Activated gamma-delta T cell treated with anti-CD3 and anti-CD28 coated beads, Interleukin-2, amount 50 U/mL, for 16 hours (primary cell): ENCODE measurements around the gene CAPN6.

Experiments
- DNase-seq: peaks from one replicate; pipeline ENCODE4 v3.0.0-alpha.2; 2020; ENCODE audit warnings: low read depth

Gene CAPN6, protein sequence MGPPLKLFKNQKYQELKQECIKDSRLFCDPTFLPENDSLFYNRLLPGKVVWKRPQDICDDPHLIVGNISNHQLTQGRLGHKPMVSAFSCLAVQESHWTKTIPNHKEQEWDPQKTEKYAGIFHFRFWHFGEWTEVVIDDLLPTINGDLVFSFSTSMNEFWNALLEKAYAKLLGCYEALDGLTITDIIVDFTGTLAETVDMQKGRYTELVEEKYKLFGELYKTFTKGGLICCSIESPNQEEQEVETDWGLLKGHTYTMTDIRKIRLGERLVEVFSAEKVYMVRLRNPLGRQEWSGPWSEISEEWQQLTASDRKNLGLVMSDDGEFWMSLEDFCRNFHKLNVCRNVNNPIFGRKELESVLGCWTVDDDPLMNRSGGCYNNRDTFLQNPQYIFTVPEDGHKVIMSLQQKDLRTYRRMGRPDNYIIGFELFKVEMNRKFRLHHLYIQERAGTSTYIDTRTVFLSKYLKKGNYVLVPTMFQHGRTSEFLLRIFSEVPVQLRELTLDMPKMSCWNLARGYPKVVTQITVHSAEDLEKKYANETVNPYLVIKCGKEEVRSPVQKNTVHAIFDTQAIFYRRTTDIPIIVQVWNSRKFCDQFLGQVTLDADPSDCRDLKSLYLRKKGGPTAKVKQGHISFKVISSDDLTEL

DNA sequence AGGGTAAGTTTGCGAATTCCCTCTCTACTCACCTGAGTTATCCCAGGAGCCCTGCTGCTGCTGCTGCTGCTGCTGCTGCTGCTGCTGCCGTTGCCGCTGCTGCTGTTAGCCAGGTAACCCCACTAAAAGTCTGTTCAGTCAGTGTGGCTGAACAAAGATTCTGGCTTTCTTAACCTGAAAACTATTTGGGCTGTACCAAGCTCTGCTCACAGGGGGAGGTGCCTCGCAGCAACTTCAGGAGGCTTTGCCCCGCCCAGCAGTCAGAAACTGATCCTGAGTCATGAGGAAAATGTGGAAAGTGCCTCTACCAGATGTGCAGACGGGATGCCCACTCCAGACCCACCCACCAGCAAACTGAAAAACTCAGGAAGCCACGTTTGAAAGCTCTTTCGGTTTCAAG is at the start of gene CAPN6:
TSS of gene CAPN6 (minus strand) at position 145 of the 400 bp plus-strand sequence. CDS start 6,547 bp downstream, outside the sequence.
- DNase-seq: no peak

DNA sequence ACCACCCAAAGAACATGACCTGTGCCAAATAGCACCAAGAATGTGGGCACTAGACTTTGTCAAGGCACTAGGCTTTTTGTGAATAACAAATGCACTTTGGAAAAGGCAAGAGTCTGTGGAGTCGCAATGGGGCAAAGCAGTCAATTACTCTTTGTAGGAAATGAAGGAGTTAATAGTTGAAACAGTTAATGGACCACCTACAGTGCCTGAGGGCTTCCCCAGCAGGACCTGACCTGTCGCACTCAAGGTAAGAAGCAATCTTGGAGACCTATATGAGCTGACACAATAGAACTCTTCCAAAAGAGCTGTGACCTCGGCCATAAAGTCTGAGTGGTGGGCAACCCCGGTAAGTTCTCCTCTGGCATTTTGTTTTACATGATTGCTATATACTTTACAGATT is 49.2 kb upstream of the CAPN6 start:
- no peak for DNase-seq

DNA sequence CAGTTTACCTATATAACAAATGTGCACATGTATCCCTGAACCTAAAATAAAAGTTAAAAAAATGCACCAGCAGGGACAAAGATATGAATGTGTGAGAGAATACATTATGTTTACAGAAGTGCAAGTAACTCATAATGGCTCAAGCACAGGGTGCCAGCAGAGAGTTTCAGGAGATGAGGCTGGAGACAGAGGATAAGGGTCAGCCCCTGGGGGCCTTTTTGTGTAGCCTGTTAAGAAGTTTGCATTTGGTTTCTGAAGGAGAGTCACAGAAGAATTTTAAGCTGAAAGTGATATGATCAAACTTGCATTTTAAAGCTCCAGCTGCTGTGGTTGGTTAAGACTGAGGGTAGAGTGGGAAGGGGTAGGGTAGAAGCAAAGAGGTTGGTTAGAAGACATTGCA is 48.6 kb upstream of the CAPN6 start:
- DNase-seq: no peak

DNA sequence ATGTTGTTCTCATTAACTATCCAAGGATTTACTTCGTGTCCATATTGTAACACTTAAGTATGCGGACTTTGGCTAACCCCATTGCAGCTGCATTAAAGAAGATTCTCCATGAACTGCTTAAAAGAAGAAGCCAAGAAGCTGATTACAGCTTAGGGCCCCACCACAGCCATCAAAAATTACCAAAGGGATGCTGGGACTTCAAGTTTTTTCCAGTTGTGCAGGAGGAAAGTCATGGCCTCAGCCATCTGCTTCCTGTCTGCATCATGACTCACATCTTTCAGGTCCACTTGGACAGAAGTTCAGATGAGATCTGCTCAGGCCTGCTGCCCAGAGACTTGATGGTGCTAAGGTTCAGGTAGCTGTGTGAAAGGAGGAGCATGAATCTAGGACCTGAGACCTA is 38.8 kb upstream of the CAPN6 start:
- DNase-seq: no peak

DNA sequence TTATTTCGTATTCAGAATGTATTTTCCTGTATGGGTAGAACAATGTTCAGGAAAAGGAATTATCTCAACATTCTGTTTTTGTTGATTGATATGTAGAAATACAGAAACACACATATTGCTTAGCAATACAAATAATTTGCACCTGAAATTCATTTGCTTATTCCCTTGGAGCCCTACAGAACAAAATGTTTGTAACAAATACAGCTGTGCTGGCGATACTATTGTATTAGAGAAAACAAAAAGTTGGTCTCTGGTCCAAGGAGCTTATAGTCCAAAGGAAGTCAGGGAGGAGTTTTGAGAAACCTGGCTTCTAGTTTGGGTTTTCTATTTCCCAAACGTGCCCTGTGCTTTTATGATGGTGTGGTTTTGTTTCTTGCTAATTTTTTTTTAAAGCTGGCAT is 37.8 kb upstream of the CAPN6 start:
- DNase-seq: no peak

DNA sequence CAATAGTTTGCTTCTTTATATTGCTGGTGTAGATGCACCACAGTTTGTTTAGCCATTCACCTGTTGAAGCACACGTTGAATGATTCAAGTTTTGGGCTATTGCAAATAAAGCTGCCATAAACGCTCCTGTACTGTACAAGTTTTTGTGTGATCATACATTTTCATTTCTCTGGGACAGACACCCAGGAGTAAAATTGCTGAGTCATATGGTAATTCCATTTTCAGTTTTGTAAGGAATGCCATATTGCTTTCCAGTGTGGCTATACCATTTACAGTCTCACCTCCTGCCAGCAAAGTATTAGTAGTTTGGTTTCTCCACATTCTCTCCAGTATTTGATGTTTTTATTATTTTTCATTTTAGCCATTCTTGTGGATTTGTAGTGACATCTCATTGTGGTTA is 32.0 kb upstream of the CAPN6 start:
- no peak for DNase-seq

DNA sequence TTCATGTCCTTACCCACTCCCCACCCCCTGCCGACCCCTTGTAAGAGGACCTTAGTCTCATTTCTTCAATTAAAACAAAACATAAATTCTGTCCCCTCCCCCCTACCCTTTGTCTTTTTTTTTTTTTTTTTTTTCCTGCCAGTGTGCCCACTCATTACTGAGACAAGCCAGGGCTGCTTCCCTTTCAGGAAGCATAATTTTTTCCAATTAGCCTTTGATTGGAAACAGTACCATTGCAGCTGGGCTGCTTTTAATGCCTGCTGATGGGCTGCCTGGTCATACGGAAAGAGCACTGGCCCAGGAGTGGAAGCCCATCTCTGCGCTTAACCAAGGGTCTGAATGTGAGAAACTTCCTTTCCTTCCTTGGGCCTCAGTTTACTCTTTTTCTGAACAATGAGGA is 18.6 kb upstream of the CAPN6 start:
- no peak for DNase-seq

DNA sequence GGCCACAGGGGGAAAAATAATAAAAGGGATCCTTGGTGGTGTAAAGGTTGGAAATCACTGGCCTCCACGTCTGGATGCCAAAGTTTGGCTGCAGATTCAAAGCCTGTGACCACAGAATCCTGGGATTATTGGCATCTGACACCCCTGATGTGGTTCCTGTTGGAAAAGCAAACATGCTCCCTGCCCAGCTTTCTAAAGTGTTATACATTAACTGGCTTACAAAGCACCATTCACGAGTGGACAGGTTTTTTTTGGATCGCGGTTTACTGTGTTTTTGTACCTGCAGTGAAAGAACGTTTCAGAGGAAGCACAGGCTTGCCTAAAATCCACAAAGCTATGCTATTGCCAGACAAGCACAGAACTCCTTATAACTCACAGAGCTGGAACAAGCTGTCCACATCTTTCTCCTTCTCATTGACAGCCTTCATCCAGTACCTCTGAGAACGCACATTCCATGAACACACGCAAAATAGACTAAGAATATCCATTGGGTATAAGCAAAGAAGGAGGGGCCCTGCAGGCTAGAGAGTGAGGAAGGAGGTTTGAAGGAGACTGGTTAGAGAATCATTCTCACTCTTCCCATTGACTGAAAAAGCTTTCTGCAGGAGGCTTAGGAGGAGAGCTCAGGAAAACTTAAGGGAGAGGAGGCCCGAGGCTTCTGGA is 14.5 kb upstream of the CAPN6 start:
- DNase-seq: no peak

DNA sequence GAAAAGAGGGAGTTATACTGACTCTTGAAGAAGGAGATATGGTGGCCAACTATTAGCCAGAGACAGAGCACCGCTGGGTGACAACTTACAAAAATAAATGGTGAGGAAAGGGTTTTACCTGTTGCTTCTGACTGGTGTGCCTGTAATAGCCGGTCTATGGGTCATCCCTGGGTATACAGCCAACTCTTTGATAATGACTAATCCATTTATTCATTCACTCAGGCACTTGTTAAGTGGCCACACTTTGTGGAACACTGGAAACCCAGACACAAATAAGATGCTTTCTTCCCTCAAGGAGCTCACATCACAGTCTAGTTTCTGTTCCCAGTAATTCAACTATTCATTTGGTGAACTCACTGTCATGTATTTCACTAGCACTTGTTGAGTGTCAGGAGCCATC is 13.2 kb upstream of the CAPN6 start:
- DNase-seq: no peak

DNA sequence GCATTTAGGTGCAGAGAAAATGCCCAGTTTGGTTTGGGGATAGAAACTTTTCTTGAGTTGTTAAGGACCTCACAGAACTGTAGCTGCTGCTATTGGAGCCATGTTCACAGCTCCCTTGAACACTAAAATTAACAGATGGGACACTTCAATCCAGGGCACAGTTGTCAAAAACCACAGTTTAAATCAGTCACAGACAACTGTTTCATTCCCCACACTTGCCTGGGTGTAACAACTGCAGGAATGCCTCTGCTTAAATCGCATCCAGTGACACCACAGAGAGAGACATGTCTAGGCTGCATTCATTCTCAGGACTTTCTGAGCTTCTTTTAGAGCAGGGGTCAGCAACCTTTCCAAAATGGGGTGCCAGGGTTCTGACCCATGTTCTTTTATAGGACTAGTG is 12.7 kb upstream of the CAPN6 start:
- no peak for DNase-seq

DNA sequence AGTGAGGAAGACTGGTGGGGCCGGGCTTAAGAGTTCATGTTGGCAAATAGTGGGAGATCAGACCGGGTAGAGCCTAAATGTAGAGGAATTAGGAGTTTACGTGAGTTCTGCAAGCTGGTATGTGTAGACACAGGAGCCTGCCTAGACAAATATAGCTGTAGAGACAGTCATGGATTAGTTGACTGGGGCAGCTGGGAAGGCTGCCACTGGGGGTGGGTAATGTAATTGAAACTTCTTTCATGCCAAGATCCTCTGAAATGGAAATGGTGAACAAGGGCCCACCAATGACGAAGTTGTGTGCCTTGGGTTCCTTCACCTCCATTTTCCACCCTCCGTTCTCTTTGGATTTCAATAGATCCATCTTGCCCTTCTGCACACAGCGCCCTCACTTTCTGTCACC is 11.9 kb upstream of the CAPN6 start:
- no peak for DNase-seq

DNA sequence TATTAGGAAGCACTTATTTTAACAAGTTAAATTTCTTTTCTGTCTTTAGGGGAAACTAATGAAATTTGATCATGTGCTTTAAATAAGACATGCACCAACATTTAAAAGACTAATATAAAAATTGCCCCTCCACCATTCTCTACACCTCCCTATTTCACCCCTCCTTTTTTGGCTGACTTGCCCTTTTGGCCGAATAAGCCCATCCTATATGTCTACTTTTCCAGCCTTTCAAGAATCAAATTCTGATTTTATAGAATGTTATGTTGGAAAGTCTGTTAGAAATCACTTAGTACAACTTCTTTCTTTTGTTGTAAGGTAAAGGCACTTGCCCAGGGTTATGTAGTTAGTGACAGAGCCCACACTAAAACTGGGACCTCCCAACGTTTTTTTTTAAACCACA is 1.8 kb downstream of the CAPN6 start:
- no peak for DNase-seq

DNA sequence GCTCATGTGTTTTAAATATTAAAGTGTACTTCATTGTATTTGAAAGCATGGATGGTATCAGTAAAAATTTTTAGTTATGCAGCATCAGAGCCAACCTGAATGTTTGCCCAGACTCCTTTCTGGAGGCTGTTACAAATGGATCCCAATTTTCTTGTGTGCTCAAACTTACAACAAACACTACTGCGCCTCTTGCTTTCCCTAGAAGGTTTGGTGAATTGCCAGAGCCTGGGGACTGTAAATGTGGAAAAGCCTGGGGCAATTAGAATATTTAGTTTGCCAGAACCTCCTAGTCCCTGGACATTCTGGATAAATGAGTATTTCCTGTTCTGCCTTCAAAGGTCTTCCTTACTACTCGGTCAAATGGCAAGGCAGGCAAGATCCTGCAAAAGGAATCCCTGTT is 4.8 kb downstream of the CAPN6 start:
- no peak for DNase-seq

DNA sequence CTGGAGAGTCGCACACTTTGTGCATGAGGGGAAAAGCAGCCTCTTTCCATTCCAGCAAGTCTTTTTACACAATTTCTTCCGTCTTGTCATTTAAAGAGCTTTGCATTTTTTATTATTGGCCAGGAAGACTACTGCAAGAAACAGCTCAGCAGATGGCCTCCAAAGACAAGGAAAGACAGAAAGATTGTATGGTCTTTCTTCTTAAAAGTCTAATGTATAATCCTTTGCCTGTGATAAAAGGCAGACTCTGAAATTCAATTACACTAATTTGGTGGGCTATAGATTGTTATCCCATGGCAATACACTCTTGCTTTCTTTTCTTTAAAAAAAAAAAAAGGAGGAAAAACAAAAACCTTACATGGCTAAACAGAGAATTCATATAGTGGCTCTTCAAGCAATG is 5.9 kb downstream of the CAPN6 start:
- DNase-seq: no peak

DNA sequence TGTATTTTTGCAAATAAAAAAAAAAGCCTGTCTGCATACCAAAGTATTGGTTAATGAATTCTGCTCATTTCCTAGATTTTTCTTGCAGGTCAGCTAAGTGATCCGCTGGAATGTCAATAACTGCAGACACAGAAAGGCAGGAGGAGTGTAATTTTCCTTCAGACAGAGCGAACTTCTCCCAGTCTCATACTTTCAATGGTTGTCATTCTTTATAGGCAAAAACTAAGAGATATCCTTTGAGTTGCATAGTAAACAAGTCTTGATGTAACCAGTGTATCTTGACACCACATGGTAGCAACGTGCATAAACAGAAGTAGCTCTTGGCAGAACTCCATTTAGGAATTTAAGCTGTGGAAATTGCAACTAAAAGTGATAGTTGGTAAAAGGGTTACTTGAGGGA is 8.2 kb downstream of the CAPN6 start:
- no peak for DNase-seq

DNA sequence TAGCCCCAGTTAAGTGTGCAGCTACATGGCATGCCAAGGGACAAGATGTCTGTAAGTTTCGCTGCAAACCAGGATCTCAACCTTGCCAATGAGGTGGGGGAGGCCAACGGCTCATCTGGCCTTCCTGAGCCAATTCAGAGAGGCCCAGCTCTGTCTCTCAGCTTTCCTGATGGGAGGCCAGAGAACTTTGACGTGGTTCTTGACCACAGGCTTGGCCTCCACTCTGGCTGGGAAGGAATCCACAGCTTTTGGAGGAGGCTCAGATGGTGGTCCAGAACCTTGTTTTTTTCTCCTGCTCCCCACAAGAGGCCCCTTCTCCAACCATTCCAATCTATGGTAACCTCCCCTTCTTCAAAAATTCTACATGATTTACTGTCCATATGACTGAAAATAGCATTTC is 9.8 kb downstream of the CAPN6 start:
- DNase-seq: no peak

DNA sequence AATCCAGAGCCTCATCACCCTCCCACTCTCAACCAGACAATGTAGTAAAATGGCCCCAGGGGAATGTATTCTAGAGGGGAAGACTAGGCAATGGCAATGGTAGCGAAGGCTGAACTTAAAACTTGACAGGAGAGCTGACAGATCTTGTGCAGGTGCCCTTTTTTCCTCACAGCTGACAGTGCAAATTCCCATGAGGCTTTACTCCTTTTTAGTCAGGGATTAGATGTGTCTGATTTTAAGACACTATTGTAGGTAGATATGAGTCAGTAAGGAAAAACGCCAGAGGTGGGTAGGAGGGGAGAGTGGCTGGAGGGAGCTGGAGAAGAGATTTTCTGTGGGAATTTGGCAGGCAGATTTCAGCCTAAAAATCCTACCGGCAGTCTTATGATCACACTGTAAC is 10.7 kb downstream of the CAPN6 start:
- DNase-seq: no peak

DNA sequence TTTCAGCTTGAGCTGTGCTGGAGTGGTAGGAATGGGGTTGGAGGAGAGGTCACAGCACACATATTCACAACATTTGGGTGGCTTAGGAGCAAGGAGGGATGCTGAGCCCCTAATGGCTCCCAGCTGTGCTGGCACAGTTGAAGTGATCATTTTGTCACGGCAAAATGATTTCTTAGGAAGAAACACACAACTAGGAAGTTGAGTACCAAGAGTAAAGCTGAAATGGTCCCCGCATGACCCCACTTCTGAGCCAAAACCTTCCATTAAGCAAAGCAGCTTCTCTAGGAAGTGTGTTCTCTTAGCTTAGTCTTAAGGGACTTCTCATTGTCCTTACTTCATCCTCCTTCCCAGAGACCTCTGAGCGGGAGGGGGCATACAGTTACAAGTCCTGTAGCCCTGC is 12.6 kb downstream of the CAPN6 start:
- DNase-seq: no peak

DNA sequence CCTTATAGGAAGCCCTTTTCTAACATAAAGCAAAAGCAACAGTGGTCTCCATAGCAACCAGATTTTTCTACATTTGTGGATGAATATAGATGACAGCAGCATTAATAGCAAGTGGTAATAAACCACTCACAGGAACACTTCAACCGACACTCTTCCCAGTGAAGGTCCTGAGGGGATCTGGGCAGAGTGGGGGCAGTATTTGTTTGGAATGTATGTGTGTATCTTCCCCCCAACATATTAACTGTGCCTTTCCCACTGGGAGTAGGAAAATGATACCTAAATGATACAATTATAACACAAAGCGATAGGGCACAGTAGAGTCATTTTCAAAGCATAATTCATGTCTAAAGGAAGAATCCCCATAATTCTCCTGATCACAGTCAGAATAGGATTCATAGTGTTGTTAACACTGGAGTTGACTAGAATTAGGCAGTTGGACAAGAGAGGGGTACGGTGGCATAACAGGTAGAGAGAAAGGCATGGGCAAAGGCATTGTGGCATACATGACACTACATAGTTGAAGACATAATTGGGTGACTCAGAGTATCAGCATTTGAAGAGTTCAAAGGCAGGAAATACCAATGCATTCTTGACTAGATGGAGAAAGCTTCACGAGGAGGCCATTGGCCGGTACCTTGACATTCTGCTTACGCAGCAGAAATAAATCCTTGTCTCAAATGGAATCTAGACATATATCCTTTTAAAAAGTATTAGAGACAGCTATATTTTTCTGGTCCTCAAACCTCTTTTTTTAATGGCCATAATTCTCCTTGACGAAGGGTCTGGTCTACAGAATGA is 15.2 kb downstream of the CAPN6 start:
- no peak for DNase-seq

DNA sequence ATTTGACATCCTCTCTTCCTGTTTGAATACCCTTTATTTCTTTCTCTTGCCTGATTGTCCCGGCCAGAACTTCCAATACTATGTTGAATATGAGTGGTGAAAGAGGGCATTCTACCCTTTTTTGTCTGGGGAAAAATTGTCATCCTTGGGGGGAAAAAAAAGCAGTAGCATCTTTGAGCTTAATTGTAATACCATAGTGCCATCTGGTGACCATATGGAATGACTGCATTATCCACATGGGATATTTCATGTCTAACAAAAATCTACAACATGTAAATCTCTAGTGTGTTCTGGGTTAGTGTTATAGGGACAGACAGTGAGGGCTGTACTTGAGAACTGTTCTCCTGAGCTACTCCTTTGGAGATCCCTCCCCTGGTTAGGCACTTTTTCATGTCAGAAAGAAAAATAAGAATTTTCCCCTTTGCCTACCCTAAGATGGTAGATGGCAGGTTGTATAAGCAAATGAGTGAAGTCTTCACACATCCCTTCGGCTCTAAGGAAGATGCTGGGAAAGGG is 26.0 kb downstream of the CAPN6 start:
- DNase-seq: no peak

DNA sequence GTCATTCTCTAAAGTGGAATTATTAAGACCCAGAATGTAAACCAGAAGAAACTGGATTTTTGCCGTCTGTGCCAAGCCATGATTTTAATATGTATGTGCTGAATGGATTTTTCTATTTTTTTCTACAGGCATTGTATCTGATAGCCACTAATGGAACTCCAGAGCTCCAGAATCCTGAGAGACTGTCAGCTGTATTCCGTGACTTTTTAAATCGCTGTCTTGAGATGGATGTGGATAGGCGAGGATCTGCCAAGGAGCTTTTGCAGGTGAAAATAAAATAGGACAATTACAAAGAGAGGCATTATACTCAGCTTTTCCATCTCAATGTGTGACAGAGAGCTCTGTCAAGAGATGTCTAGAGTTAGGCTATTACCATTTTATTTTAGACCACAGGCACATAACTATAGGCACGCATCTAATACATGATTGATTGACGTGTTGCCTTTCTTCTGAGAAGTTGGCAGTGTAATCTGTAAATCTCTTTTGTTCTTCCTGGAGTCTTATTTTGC is 53.9 kb downstream of the CAPN6 start:
- no peak for DNase-seq

DNA sequence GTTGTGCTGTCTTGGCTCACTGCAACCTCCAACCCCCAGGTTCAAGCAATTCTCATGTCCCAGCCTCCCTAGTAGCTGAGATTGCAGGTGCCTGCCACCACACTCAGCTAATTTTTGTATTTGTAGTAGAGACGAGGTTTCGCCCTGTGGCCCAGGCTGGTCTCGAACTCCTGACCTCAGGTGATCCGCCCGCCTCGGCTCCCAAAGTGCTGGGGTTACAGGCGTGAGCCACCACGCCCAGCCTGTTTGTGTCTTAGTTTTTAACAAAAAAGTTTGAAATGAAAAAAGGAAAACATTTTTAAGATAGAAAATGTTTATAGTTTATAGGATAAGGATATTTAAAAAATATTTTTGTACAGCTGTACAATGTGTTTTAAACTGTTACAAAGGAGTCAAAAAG is 62.4 kb downstream of the CAPN6 start:
- no peak for DNase-seq
